ENCODE results near the gene ESF1.

Gene ESF1

DNA sequence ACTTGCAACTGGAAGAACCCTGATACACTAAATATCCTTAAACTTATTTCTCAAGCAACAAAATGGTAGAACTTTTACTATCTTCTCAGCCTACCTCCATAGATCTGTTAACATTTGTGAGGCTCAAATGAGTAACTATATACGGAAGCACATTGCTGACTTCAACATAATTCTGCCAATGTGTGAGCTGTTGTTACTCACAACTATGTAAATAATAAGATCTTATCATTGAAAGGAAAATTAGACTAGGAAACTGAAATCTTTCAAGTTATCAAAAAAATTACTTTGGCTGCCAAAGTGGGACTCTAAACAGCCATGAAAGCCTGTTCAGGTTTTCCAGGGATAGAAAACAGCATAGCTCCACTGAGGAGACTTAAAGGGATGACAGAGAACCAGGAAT, 105.8 kb downstream of the ESF1 start:
- DNase-seq (ENCODE audit: low read depth in 2 of 2) = no peak

DNA sequence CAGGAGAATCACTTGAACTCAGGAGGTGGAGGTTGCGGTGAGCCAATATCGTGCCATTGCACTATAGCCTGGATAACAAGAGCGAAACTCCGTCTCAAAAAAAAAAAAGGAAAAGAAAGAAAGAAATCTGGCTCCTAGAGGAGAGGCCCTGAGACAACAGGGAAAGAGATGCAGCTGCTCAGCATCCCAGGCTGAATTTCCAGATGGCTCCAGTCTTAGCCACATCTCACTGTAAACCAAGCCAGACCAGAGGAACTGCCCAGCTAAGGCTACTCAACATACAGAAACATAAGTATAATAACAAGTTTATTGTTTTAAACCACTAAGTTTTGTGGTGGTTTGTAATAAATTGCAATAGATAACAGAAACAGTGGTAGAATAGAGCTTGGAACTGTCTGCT, 107.5 kb downstream of the ESF1 start:
- DNase-seq (ENCODE audit: low read depth in 2 of 2) = no peak

- DNase-seq (ENCODE audit: low read depth in 2 of 2) = no peak
Measured at GRCh38 chr20:13676682-13677081, 108.0 kb downstream of the ESF1 start.

- no peak for DNase-seq (ENCODE audit: low read depth in 2 of 2)
Measured at GRCh38 chr20:13672690-13673089, 112.0 kb downstream of the ESF1 start.

- DNase-seq (ENCODE audit: low read depth in 2 of 2) = no peak
Measured at GRCh38 chr20:13671916-13672378, 112.8 kb downstream of the ESF1 start.

DNA sequence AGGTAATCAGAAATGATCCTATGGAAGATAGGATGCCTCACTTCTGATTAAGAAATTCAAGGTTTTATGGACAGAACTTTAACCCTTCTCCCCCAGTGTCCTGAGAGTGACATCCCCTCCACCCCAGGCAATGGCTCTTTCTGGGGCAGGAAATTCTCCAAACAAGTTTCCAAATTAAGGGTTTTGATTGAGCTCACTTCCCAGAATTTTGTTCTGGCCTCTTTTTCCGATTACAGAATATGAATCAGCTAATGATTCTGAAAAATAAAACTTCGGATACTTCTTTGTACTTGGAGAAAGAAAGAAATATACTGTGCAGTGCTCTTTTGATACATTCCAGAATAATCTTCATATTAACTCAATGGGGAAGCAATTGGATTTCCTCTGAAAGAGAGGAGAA, 113.2 kb downstream of the ESF1 start:
- no peak for DNase-seq (ENCODE audit: low read depth in 2 of 2)

GRCh38 chr20:13670160-13670559, 114.6 kb downstream of the ESF1 start:
- DNase-seq (ENCODE audit: low read depth in 2 of 2) = no peak

DNA sequence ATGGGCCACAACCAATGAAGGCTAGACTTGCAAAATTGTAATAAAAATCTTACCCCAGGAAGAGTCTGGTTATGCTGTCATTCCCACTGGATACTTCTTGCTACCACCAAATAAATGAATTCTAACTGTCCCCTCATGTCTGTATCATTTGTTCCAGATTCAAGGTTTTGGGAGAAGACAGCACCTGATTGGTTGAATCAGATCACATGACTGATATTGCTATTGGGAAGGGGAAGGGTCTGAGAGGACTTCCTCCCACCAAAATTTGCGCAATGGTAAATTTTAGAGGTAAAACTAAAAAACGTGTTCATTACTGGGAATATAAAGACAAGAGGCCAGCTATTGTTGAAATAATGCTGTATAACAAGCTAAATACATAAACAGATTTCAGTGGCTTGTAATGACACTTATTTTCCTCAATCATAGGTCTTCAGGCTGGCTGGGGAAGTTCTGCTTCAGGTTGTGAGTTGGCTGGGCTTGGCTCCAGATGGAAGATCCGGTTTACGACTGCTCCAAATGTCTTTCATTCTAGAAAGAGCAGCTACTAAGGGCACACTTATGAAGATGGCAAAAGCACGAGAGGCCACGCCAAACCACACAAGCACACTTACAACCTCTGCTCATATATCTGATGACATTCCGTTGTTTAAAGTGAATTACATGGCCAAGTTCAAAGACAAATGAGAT, 118.9 kb downstream of the ESF1 start:
- DNase-seq (ENCODE audit: low read depth in 2 of 2) = no peak
